HG02642 (cell line): ENCODE data around the gene NFATC1.

Experiments used
- ATAC-seq: cut with Tn5 transposase; IDR thresholded peaks from one replicate; pipeline ENCODE4 v1.9.1; 2021; ENCODE audit warnings: mild to moderate bottlenecking; ENCODE audit not compliant: unreplicated experiment, poor library complexity

Gene NFATC1

DNA sequence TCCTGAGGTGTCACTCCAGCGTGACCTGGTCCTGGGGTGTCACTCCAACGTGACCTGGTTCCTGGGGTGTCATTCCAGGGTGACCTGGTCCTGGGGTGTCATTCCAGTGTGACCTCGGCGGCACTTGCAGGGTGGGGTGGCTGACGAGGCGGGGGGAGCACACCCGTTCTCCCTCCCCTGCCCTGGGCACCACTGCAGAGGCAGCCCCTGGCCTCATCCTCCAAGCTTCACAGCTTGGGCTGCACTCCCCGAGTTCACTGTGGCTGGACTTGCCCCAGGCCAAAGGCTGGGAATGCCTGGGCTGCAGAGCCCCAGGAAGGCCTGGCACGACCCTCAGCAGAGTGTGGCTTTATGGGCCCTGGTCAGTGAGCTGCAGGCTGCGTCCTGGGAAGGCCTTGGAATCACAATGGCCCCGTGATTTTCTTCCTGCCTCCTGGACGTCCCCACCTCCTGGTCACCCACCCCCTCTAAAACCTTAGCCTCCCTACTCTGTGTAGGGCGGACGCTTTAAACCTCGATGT lies 88.3 kb downstream of the NFATC1 start:
- ATAC-seq, result no peak

DNA sequence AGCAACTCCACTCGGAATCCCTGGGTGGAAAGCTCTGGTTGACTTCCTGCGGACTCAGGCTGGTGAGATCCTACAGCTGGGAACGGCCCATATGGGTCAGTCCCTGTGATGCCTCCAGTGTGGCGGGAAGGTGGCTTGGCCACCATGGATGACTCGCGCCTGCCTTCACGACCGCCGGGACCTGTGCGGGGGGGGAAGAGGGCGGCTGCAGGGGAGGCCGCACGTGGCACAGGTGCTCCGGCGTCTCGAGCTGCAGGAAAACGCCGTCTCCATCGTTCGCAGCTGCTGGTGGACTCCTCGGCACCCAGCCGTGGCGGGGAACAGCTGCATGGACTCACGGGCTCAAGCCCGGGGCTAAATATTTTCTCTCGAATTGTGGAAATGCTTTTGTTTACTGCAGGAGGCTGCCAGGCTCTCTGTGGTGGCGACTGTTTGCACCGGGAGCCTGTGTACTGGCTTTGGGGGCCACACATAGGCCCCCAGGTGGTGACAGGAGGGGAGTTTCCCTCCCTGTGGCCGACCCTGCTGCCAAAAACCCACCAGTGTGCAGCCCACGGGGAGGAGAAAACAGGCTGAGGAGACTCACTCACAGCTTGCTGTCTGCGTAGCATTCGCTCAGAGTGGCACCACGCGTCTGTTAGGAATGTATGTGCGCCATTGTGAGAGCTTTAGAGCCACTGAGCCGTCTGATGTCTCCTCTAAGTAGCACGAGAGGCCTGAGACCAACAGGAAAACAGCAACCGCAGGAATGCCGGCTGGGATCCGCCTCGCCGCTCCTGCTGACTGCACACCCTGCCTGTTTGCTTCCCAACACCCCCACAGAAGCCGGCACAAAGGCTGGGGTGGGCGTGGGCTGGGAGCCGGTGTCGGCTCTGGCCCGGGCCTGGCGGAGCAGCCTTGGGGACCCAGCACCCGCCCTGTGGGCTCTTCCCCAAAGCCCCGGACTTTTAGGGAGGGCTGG lies 89.2 kb downstream of the NFATC1 start:
- no peak for ATAC-seq

DNA sequence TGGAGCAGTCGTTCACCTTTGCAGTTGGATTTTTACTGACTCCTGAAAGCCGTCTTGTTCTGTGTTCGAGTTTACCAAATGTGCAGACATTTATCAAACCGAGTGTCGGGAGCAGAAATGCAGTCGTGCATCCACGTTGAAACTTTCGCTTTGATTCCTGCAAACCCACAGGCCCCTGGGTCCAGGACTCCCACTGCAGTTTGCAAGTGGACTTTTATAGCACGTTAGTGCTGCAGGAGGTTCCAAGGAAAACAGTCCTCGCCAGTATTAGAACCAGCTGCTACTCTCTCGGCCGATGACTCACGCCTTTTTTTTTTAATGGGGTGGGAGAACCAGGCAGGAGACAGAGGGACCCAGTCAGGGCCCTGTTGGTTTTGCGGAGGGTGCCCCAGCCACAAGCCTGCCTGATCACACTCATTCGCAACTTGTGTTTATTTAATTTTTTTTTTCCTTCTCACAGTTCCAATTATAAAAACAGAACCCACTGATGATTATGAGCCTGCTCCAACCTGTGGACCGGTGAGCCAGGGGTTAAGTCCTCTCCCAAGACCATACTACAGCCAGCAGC lies 90.1 kb downstream of the NFATC1 start:
- ATAC-seq, result no peak

DNA sequence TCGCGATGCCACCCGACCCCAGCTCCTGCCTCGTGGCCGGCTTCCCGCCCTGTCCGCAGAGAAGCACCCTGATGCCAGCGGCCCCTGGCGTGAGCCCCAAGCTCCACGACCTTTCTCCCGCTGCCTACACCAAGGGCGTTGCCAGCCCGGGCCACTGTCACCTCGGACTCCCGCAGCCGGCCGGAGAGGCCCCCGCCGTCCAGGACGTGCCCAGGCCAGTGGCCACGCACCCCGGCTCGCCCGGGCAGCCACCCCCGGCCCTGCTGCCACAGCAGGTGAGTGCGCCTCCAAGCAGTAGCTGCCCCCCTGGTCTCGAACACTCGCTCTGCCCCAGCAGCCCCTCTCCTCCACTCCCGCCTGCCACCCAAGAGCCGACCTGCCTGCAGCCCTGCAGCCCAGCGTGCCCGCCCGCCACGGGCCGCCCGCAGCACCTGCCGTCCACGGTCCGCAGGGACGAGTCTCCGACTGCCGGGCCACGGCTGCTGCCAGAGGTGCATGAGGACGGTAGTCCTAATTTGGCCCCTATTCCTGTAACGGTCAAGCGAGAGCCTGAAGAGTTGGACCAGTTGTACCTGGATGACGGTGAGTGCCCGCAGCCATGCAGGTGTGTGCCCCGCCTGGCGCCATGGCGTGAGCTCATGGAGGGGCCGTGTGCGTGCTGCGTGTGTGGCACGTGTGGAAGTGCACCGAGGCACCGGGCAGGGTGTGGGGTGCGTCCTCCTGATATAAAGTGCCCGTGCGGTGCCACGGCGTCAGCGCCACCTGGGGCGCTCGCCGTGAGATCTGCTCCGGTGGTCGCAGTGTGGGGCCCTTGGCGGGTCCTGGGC lies 90.8 kb downstream of the NFATC1 start:
- ATAC-seq, result no peak

DNA sequence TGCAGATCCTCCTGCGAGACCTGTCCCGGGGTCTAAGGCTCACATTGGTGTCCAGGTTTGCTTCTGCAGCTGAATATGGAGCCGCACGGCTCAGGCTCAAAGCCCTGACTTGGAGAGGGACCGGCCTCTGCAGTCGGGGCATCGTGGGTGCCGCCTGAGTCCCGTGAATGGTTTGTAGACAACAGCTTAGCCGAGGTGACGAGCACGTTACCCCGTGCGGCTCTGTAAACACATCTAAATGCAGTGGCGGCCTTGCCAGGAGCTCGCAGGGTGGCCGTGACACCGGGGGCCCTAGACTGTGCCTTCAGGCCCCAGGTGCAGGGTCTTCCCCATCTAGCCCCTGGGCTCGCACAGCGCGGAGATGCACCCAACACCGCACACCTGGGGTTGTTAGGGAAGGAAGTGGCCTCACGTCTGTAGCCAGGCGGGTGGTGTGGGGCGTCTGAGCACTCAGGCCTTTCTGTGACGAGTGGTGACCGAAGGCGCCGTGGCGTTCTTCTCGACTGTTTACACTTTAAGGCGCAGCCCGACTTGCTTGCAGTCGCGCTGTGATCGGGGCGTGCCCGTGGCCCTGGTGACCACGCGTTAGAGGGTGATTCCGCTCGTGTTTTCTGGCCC lies 91.6 kb downstream of the NFATC1 start:
- ATAC-seq, result no peak

DNA sequence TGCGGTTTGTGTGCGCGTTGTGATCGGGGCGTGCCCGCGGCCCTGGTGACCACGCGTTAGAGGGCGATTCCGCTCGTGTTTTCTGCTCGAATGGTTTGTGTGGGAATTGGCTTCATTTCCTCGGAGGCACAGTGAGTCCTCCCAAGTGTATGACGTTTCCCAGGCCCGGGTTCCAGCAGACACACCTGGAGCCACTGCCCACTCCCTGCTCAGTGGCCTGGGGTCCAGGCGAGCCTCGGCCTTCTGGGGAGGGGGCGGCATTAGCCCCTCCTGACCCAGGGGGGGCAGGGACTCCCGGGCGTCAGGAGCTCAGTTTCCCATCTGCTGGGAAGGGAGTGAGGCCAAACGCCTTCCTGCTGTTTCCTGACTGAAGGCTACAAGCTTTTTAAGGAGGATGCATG lies 92.1 kb downstream of the NFATC1 start:
- ATAC-seq, result no peak

DNA sequence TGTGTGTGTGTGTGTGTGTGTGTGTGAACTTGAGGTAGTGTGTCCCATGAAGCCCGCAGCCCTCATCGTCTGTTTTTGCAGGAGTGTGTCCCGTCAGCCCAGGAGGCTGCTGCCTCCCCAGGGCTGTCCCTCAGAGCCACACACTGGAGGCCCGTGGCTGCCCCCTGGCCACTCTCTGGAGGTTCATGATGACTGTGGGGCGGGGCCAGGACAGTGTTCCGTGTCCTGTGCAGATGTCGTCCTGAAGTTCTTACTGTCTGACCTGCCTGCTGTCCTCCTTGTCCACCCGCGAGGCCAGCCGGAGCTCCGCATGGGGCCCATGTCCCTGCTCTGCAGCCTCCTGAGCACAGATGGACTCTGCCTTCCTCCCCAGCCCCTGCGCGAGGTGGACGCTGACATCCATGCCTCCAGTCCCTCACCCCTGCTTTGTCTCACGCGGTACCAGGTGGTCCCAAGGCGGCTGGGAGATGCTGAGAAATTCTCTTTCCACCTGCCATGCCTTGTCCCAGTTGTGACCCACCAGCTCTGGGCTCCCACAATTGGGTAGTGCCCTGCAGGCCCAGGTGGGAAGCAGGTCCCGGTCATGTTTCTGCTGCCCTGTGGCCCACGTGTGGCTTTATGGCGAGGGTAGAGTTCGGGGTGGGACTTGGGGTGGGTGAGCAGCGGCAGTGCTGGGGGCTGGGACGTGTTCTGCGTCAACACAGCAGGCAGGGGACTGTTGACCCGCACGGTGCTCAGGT lies 92.8 kb downstream of the NFATC1 start:
- no peak for ATAC-seq

DNA sequence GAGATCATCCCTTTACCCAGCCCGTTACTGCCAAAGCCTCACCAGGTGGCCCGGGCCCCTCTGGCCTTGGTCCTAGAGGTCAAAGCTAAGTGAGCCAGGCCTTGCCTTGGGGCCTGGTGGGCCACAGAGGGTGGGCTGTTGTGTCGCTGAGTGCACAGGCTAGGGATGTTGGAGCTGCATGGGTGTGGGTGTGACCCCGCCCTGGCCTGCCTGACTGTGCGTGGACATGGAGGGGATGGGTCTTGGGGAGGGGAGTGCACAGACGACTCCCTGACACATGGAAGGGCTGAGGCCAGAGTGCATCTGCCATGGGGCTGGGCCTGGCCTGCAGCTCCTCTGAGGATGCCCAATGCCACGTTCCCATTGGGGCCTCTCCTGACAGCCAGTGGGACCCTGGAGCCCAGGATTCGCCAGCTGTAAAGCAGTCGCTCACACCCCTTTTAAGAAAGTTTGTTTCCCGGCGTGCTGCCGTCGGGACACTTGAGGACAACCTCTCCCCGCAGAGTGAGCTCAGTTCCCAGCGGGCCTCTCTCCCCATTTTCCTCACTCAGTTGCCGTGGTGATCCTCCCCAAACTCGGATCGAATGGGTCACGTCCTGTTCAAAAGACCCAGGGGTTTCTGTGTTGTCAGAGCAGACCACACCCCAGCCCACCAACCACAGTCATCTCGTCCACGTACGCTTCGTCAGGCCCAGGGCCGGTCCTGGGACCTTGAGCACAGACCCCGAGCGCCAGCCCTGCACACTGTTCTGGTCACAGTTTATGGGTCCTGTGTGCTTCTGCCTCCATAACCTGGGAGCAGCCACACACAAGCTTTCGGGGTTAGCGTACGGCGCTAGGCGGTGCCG lies 93.5 kb downstream of the NFATC1 start:
- ATAC-seq, result no peak

DNA sequence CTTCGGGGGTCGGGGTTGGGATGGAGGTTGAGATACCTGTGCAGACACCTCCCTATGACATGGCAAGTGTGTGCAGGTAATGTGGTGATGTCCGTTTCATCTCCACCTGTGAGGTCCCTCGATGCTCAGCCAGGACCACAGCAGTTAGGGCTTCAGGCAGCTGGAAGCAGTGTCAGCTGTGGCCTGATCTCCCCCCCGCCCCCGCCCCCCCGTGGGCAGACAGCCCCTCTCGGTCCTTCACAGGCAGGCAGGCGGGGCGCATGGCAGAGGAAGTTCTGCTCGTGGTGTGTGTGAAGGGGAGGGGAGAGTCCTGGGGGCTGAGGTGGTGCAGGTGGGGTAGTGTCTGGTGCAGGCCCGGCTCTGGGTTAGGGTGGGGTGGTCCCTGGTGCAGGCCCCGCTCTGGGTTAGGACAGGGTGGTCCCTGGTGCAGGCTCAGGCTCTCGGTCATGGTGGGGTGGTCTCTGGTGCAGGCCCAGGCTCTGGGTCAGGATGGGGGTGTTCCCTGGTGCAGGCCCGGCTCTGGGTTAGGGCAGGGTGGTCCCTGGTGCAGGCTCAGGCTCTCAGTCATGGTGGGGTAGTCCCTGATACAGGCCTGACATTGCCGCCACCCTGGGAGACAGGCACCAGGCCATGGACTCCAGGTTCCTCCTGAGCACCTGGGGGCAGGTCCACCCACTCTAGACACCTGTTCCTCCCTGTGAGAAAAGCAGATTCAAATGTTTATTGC lies 94.3 kb downstream of the NFATC1 start:
- ATAC-seq, result no peak

DNA sequence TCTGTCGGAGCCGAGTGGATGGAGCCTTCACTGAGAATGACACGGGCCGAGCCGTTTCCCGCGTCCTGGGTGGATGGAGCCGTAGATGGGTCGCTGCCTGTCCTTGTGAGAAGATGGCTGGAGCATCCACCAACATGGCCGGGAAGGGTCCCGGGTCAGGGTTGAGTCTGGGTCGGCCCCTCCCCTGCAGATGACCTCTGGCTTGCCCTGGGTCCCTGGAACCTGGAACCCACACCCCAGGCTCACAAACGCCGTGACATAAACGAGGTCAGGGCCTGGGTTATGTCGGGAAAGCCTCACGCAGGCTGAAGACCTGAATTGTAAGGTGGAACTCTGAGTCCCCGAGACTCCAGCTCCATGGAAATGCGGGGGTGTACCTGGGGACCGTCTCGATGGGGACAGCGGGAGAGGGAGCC lies 94.9 kb downstream of the NFATC1 start:
- no peak for ATAC-seq

DNA sequence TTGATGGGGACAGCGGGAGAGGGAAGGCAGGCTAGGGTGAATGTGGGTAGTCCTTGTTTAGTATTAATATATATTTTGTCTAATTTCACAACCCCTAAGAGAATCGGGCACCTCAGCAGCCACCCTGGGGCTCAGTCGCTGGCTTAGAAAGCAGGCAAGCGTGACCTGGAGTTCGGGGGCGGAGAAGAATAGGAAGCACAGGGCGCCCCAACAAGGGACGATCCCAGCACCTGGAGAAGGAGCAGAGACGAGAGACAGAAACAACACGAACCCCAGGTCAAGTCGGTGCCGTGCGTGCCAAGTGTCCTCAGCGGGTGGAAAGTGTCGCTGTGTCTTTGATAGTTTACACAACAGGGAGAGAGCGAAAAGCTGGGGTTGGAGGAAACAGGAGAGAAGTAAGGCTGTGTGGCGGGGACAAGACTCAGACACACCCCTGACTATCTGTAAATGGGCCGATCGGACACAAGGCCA lies 95.4 kb downstream of the NFATC1 start:
- ATAC-seq, result no peak

DNA sequence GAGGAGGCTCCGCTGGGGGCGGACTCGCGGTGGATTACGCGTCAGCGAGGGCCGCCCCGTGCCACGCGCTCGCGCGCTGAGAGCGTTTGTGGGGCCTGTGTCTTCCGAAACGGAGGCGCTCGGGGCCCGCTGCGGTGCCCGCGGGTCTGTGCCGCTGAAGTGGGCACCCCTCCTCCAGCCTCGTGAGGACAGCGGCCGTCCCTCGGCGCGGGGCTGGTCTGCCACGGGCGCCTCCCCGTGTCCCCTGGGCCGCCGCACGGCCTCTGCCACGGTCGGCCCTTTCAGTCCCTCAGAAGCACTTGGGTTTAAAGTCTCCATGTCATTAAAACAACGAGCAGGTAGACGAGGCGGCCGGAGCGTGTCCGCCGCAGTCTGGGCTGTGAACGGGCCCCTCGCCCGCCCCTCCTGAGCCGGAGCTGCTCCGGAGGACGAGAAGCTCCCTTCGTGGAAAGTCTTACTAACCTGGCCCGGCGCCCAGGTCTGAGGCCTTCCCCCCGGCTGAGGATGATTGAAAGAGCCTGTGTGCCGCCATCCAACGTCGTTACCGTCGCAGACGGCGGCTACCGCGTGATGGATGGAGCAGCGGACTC lies 97.6 kb downstream of the NFATC1 start:
- no peak for ATAC-seq

DNA sequence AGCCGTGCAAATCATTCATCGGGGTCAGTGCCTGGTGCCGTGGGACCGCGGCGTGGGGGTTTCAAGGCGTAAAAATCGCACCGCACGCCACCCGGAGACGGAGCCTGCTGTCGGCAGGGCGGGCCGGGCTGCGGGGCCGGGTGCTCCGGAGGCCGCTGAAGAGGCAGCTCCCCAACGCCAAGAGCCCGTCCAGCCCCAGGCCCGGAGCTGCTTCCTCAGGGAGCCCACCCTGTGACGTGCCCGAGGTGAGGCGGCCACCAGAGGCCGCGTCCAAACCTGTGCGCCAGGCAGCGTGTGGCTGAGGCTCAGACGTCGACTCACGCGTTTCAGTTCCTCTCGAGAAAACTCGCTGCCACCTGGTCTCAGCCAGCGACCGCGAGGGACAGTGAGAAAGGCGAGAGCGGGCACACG lies 98.1 kb downstream of the NFATC1 start:
- ATAC-seq, result no peak

DNA sequence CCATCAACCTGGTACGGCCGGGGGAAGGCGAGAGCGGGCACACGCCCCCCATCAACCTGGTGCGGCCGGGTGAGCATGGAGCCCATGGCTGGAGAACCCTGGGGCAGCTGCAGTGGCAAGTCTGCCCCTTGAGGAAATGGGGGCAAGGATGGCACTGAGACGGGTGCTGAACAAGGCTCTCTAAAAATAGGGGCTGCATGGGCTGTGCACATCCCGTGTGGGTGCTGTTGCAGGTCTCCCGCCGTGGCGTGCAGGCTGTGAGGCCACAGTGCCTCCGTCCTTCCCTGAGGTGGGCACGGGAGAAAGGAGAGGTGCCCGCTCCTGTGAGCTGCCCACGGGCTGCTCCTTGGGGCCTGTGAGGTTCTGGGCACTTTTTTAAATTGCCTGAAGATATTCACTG lies 99.2 kb downstream of the NFATC1 start:
- ATAC-seq, result no peak

DNA sequence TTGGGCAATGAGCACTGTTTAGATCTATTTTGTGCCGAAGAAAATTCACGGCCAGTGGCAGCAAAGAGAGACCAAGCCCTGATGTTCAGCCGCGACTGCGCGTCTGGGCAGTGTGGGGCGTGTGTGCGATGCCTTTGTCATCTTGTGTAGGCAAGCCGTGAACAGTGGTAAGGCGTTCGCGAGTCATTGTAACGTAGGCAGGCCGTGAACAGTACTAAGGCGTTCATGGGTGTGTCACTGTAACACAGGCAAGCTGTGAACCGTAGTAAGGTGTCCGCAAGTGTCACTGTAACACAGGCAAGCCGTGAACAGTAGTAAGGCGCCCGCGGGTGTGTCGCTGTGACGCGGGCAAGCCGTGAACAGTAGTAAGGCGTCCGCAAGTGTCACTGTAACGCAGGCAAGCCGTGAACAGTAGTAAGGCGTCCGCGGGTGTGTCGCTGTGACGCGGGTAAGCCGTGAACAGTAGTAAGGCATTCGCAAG lies 99.9 kb downstream of the NFATC1 start:
- ATAC-seq, result no peak

DNA sequence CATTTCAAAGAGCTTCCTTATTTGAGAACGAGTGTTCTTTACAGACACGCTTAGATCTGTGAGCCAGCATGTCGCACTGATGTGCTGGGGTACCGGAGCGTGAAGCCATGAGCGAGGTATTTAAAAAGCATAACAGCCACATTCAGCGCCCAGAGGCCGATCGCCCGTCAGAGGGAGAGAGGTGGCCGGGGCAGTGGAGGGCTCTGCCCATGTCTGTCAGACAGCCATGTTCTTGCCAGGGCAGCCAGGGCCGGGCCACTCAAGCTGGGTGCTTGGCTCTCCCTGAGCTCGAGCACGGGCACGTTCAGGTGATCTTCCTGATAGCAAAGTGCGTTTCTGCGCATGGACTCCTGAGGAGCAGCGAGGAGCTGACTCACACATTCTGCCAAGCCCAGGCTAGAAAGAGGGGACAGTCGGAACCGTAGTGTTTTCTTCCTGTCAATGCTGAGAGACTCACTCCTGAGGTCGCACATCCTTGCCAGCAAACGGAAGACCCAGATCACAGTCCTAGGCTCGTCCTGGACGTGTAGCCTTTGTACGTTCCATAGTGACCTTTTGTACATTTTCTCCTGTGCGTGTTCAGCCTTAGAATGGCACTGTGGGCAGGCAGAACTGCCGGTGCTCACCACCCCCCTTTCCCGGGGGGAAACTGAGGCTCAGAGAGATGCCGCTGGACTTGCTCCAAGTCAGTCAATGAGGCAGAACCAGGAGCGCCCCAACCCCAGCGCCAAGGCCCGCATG lies 100.7 kb downstream of the NFATC1 start:
- ATAC-seq, result no peak
